Panc1 (cell line): ENCODE results near the gene DDX31. TPM values are rescaled to one million over a fixed set of nuclear protein-coding genes. Genes with fewer than 3 reads are reported as not detected.

Source experiments
- ATAC-seq: fragments of 200-7000 bp; cut with Tn5 transposase; 2 replicates; pipeline ENCODE4 v1.9.1; 2020; ENCODE audit warnings: mild to moderate bottlenecking, moderate library complexity
- BruUV-seq: library from RNA; stranded (reverse); fragments of 400-500 nt; replicated peaks from 2 replicates; lab custom pipeline; 2021; lab: Mats Ljungman, UMichigan
- CTCF ChIA-PET: fragments of 300-600 bp; sonication (Branson Sonifier 250); formaldehyde crosslinking; loops from one replicate; lab custom pipeline; 2022; ENCODE audit warnings: antibody characterized with exemption; lab: Charles Lee
- POLR2A ChIA-PET: fragments of 300-600 bp; sonication (Branson Sonifier 250); formaldehyde crosslinking; loops from one replicate; lab custom pipeline; 2022; ENCODE audit warnings: antibody characterized with exemption; lab: Charles Lee
- DNase-seq: peaks from one replicate; pipeline ENCODE4 v3.0.0-alpha.2; 2010; ENCODE audit warnings: low read depth, low spot score
- H3K27ac ChIP-seq: 2 replicates; pipeline ENCODE4 v1.5.1; 2011; ENCODE audit warnings: mild to moderate bottlenecking, low read length, inconsistent platforms
- H3K27me3 ChIP-seq: fragments of 200-500 bp; sonication (Bioruptor generic); 2 replicates; pipeline ENCODE4 v1.6.0; 2014; ENCODE audit warnings: low read length, inconsistent platforms; ENCODE audit not compliant: control insufficient read depth, insufficient read depth
- H3K36me3 ChIP-seq: fragments of 200-500 bp; sonication (Bioruptor generic); 2 replicates; pipeline ENCODE4 v1.5.1; 2014; ENCODE audit warnings: inconsistent platforms, mild to moderate bottlenecking, low read length, moderate library complexity; ENCODE audit not compliant: control insufficient read depth, insufficient read depth
- H3K4me1 ChIP-seq: 2 replicates; pipeline ENCODE4 v1.5.1; 2011; ENCODE audit warnings: inconsistent platforms, mild to moderate bottlenecking, low read length, moderate library complexity; ENCODE audit not compliant: control insufficient read depth, insufficient read depth
- H3K4me3 ChIP-seq, 2 experiments: 2 replicates each; pipeline ENCODE4 v1.5.1; 2011 to 2012; ENCODE audit warnings: low read depth in 2 of 2, low read length in 2 of 2, mild to moderate bottlenecking in 2 of 2, inconsistent platforms in 1 of 2, moderate library complexity in 1 of 2
- H3K9me3 ChIP-seq: fragments of 200-500 bp; sonication (Bioruptor generic); 2 replicates; pipeline ENCODE4 v1.5.1; 2014; ENCODE audit warnings: low read depth, mild to moderate bottlenecking, inconsistent platforms, low read length, moderate library complexity; ENCODE audit not compliant: control insufficient read depth, insufficient read depth
- CTCF ChIP-seq: fragments of 450-650 bp; IDR thresholded peaks from 2 replicates; pipeline ENCODE4 v1.5.1; 2017; ENCODE audit warnings: mild to moderate bottlenecking
- POLR2AphosphoS5 ChIP-seq: IDR thresholded peaks from 2 replicates; pipeline ENCODE4 v1.6.1; 2012; ENCODE audit warnings: mild to moderate bottlenecking, low read depth, low read length, moderate library complexity
- REST ChIP-seq, 2 experiments: IDR thresholded peaks; 2 replicates each; pipeline ENCODE4 v1.6.1; 2011 to 2012; ENCODE audit warnings: low read depth in 2 of 2, control low read depth in 1 of 2, low read length in 1 of 2, mild to moderate bottlenecking in 1 of 2, moderate library complexity in 1 of 2; ENCODE audit not compliant: insufficient read depth in 1 of 2
- SIN3A ChIP-seq: IDR thresholded peaks from 2 replicates; pipeline ENCODE4 v1.6.1; 2012; ENCODE audit warnings: low read depth, mild to moderate bottlenecking, low read length, moderate library complexity, borderline replicate concordance; ENCODE audit not compliant: insufficient read depth
- TCF7L2 ChIP-seq: IDR thresholded peaks from 2 replicates; pipeline ENCODE4 v1.6.1; 2011; ENCODE audit warnings: mild to moderate bottlenecking, low read depth, low read length, inconsistent platforms
- in situ Hi-C: cut with HindIII; loops from 2 replicates; pipeline ENCODE4 v1.10.0; 2016; ENCODE audit warnings: low sequenced_read_pairs, low pct_unique_long_range_greater_than_20kb
- intact Hi-C: fragments of 100-400 bp; cut with micrococcal nuclease; formaldehyde crosslinking; loops from one replicate; pipeline ENCODE4 v1.10.0; 2022; ENCODE audit not compliant: unreplicated experiment
- total RNA-seq: library from RNA; stranded (reverse); gene quantifications from one replicate; pipeline ENCODE4 v1.2.1, GENCODE V29; 2021; ENCODE audit not compliant: unreplicated experiment

Gene DDX31
- total RNA-seq, 1 experiment from 2014 or later, result 17.5 TPM

GRCh38 chr9:132559711-132560110 lies 110.1 kb downstream of the DDX31 start:
- TF ChIP-seq POLR2AphosphoS5 (no peak), TCF7L2 (no peak), REST (IDR thresholded peaks at IDR 0.05; ENCODE audit: insufficient read depth in 1 of 2, low read depth in 2 of 2, low read length in 1 of 2) (no peak), SIN3A (no peak), CTCF (no peak)
- Histone ChIP-seq H3K27me3 (no peaks in the 10 kb centered on the region), H3K36me3 (no peaks in the 10 kb centered on the region), H3K27ac (no peak overlapping the region), H3K4me1 (no peaks in the 10 kb centered on the region), H3K4me3 (no peak overlapping the region), H3K9me3 (no peaks in the 10 kb centered on the region)
- DNase-seq (no peak), ATAC-seq (no peak)
- BruUV-seq, result no TSS peak
- intact Hi-C loops (no loop called here), in situ Hi-C loops (no loop called here)
- POLR2A ChIA-PET, result interaction anchor here (0.7 kb wide), 1 partner anchor 1824 kb away, joined by 6 read pairs; no protein-coding TSS in a partner anchor
- CTCF ChIA-PET, result no interaction called here

- CTCF ChIA-PET, result no interaction called here
- in situ Hi-C loops, result no loop called here
- ATAC-seq (no peak), DNase-seq (no peak)
- intact Hi-C loops, result no loop called here
- H3K27ac ChIP-seq, result no peak overlapping the region
- BruUV-seq, result no TSS peak
- H3K36me3 ChIP-seq, result no peaks in the 10 kb centered on the region
- no peaks in the 10 kb centered on the region for H3K9me3 ChIP-seq
- no peak for TF ChIP-seq REST (IDR thresholded peaks at IDR 0.05; ENCODE audit: insufficient read depth in 1 of 2, low read depth in 2 of 2, low read length in 1 of 2)
- no peak for TF ChIP-seq CTCF
- no peak for TF ChIP-seq TCF7L2
- no peak for TF ChIP-seq POLR2AphosphoS5
- no peak for TF ChIP-seq SIN3A
- POLR2A ChIA-PET, result interaction anchor here (0.6 kb wide), 1 partner anchor 132 kb away, joined by 4 read pairs; no protein-coding TSS in a partner anchor
- no peaks in the 10 kb centered on the region for H3K27me3 ChIP-seq
- no peaks in the 10 kb centered on the region for H3K4me1 ChIP-seq
- no peak overlapping the region for H3K4me3 ChIP-seq
Measured at GRCh38 chr9:132557159-132557558, 112.6 kb downstream of the DDX31 start.
